ENCODE results near the gene SVOPL. TPM values are rescaled to one million over a fixed set of nuclear protein-coding genes. Genes with fewer than 3 reads are reported as not detected.

The SVOPL gene
- total and polyA plus RNA-seq, 4 donors = 0.13 to 1.5 (median 0.39) TPM; not detected in 1

- H3K9me3 ChIP-seq (ENCODE audit: control insufficient read depth in 4 of 4, insufficient read depth in 3 of 4, low read length in 3 of 4) = no peaks in the 10 kb centered on the region
- peaks cover 3 to 9% (median 7%) of the 10 kb centered on the region in 4 donors for H3K36me3 ChIP-seq (ENCODE audit: control insufficient read depth in 4 of 4, insufficient read depth in 4 of 4, low read length in 4 of 4)
- no peak for TF ChIP-seq CTCF (IDR thresholded peaks at IDR 0.05; ENCODE audit: control extremely low read depth, extremely low read depth)
- H3K4me1 ChIP-seq (ENCODE audit: control insufficient read depth in 5 of 5, insufficient read depth in 5 of 5, low read length in 5 of 5) = no peaks in the 10 kb centered on the region
- 91% methylated on average over 5 of the region's 5 CpGs for WGBS, 2 donors
- H3K4me3 ChIP-seq = no peak overlapping the region
- H3K27me3 ChIP-seq (ENCODE audit: control insufficient read depth in 3 of 3, insufficient read depth in 3 of 3, low read length in 2 of 3) = no peaks in the 10 kb centered on the region
- no peak for ATAC-seq (ENCODE audit: insufficient read depth, low FRiP score)
- H3K27ac ChIP-seq (ENCODE audit: low read depth in 1 of 2, low read length in 1 of 2) = no peak overlapping the region
- no peak overlapping the region for H3K9ac ChIP-seq (ENCODE audit: insufficient read depth in 1 of 2, low read length in 2 of 2)
- DNase-seq = no peak
These were observed 115.7 kb downstream of the SVOPL start for GRCh38 chr7:138585283-138585993.

GRCh38 chr7:138584696-138585095 is 116.5 kb downstream of the SVOPL start:
- Histone ChIP-seq H3K36me3 (ENCODE audit: control insufficient read depth in 4 of 4, insufficient read depth in 4 of 4, low read length in 4 of 4) (peaks cover 3 to 14% (median 9%) of the 10 kb centered on the region in 4 donors), H3K4me1 (ENCODE audit: control insufficient read depth in 5 of 5, insufficient read depth in 5 of 5, low read length in 5 of 5) (no peaks in the 10 kb centered on the region), H3K4me3 (no peak overlapping the region), H3K9ac (ENCODE audit: insufficient read depth in 1 of 2, low read length in 2 of 2) (no peak overlapping the region), H3K27me3 (ENCODE audit: control insufficient read depth in 3 of 3, insufficient read depth in 3 of 3, low read length in 2 of 3) (no peaks in the 10 kb centered on the region), H3K9me3 (ENCODE audit: control insufficient read depth in 4 of 4, insufficient read depth in 3 of 4, low read length in 3 of 4) (no peaks in the 10 kb centered on the region), H3K27ac (ENCODE audit: low read depth in 1 of 2, low read length in 1 of 2) (no peak overlapping the region)
- TF ChIP-seq CTCF (IDR thresholded peaks at IDR 0.05; ENCODE audit: control extremely low read depth, extremely low read depth) = no peak
- ATAC-seq (ENCODE audit: insufficient read depth, low FRiP score) = no peak
- DNase-seq = no peak
- 92 to 93% methylated on average over 4 of the region's 4 CpGs for WGBS, 2 donors

- Histone ChIP-seq H3K36me3 (ENCODE audit: control insufficient read depth in 4 of 4, insufficient read depth in 4 of 4, low read length in 4 of 4) (peaks cover 3 to 18% (median 9%) of the 10 kb centered on the region in 4 donors), H3K4me3 (no peak overlapping the region), H3K9me3 (ENCODE audit: control insufficient read depth in 4 of 4, insufficient read depth in 3 of 4, low read length in 3 of 4) (no peaks in the 10 kb centered on the region), H3K27me3 (ENCODE audit: control insufficient read depth in 3 of 3, insufficient read depth in 3 of 3, low read length in 2 of 3) (no peaks in the 10 kb centered on the region), H3K27ac (ENCODE audit: low read depth in 1 of 2, low read length in 1 of 2) (no peak overlapping the region), H3K4me1 (ENCODE audit: control insufficient read depth in 5 of 5, insufficient read depth in 5 of 5, low read length in 5 of 5) (no peaks in the 10 kb centered on the region), H3K9ac (ENCODE audit: insufficient read depth in 1 of 2, low read length in 2 of 2) (no peak overlapping the region)
- DNase-seq = no peak
- ATAC-seq (ENCODE audit: insufficient read depth, low FRiP score) = no peak
- no peak for TF ChIP-seq CTCF (IDR thresholded peaks at IDR 0.05; ENCODE audit: control extremely low read depth, extremely low read depth)
These were observed 116.9 kb downstream of the SVOPL start for GRCh38 chr7:138584283-138584682.

- no peak for ATAC-seq (ENCODE audit: insufficient read depth, low FRiP score)
These were observed 120.1 kb downstream of the SVOPL start for GRCh38 chr7:138581065-138581464.

More at GRCh38 chr7:138581065-138581464, 120.1 kb downstream of the SVOPL start:
- no peak for DNase-seq
- no peak overlapping the region for H3K9ac ChIP-seq (ENCODE audit: insufficient read depth in 1 of 2, low read length in 2 of 2)
- H3K36me3 ChIP-seq (ENCODE audit: control insufficient read depth in 4 of 4, insufficient read depth in 4 of 4, low read length in 4 of 4) = peaks cover 7 to 27% (median 8%) of the 10 kb centered on the region in 4 donors
- TF ChIP-seq CTCF (IDR thresholded peaks at IDR 0.05; ENCODE audit: control extremely low read depth, extremely low read depth) = no peak
- 97 to 98% methylated on average over 4 of the region's 4 CpGs for WGBS, 2 donors
- no peaks in the 10 kb centered on the region for H3K9me3 ChIP-seq (ENCODE audit: control insufficient read depth in 4 of 4, insufficient read depth in 3 of 4, low read length in 3 of 4)
- H3K27ac ChIP-seq (ENCODE audit: low read depth in 1 of 2, low read length in 1 of 2) = no peak overlapping the region
- no peaks in the 10 kb centered on the region for H3K4me1 ChIP-seq (ENCODE audit: control insufficient read depth in 5 of 5, insufficient read depth in 5 of 5, low read length in 5 of 5)
- H3K27me3 ChIP-seq (ENCODE audit: control insufficient read depth in 3 of 3, insufficient read depth in 3 of 3, low read length in 2 of 3) = no peaks in the 10 kb centered on the region
- H3K4me3 ChIP-seq = no peak overlapping the region

Measured in lung (tissue), 12 donors.